H1 (cell line): ENCODE results near the gene PQBP1. TPM values are rescaled to one million over a fixed set of nuclear protein-coding genes. Genes with fewer than 3 reads are reported as not detected.

ENCODE experiments used
- CTCF ChIA-PET: fragments of 300-600 bp; sonication (Branson Sonifier 250); formaldehyde crosslinking; loops from one replicate; lab custom pipeline; 2021; ENCODE audit not compliant: partially characterized antibody; lab: Charles Lee
- POLR2A ChIA-PET: fragments of 300-600 bp; sonication (Branson Sonifier 250); formaldehyde crosslinking; loops from one replicate; lab custom pipeline; 2021; ENCODE audit warnings: inconsistent platforms; ENCODE audit not compliant: partially characterized antibody; lab: Charles Lee
- DNase-seq, 2 experiments: peaks; one replicate each; pipeline versions ENCODE4 v3.0.0 to v3.0.0-alpha.2; 2010 to 2022; ENCODE audit warnings: low spot score in 2 of 2, low read depth in 1 of 2, mixed read lengths in 1 of 2
- FAIRE-seq: peaks from 2 replicates; lab custom pipeline; 2011; peaks lifted over from hg19 to GRCh38; lab: Jason Lieb, UNC
- H2AFZ ChIP-seq: 2 replicates; pipeline ENCODE4 v1.8.1; 2012; ENCODE audit warnings: low read length, inconsistent platforms
- H2AK5ac ChIP-seq: 2 replicates; pipeline ENCODE4 v1.6.1; 2013; ENCODE audit warnings: low read depth, low read length
- H2BK120ac ChIP-seq: replicated peaks from 2 replicates; pipeline ENCODE3; 2013; ENCODE audit warnings: low read depth, low read length, inconsistent platforms
- H2BK12ac ChIP-seq: 2 replicates; pipeline ENCODE4 v1.6.1; 2013; ENCODE audit warnings: low read depth, low read length
- H2BK15ac ChIP-seq: 2 replicates; pipeline ENCODE4 v1.6.1; 2013; ENCODE audit warnings: low read length
- H2BK20ac ChIP-seq: 2 replicates; pipeline ENCODE4 v1.6.1; 2013; ENCODE audit warnings: low read length
- H2BK5ac ChIP-seq: 2 replicates; pipeline ENCODE4 v1.6.1; 2013; ENCODE audit warnings: low read depth, low read length
- H3K14ac ChIP-seq: 2 replicates; pipeline ENCODE4 v1.6.1; 2013; ENCODE audit warnings: inconsistent platforms; ENCODE audit not compliant: insufficient read length
- H3K18ac ChIP-seq: 2 replicates; pipeline ENCODE4 v1.6.1; 2013; ENCODE audit warnings: low read length; ENCODE audit errors: extremely low read depth
- H3K23ac ChIP-seq: 2 replicates; pipeline ENCODE4 v1.6.1; 2013; ENCODE audit warnings: inconsistent platforms; ENCODE audit not compliant: insufficient read length
- H3K23me2 ChIP-seq: 2 replicates; pipeline ENCODE4 v1.6.1; 2013; ENCODE audit warnings: low read depth, low read length
- H3K27ac ChIP-seq: 2 replicates; pipeline ENCODE4 v1.6.1; 2011; ENCODE audit warnings: low read depth, low read length, inconsistent platforms
- H3K27me3 ChIP-seq, 4 experiments: replicated peaks in 1 of 4; 1 replicate in 1 of 4; 2 replicates in 3 of 4; pipeline versions ENCODE4 v1.6.1 to v1.8.1; 2011 to 2013; ENCODE audit warnings: low read length in 3 of 4, mild to moderate bottlenecking in 3 of 4, inconsistent platforms in 2 of 4, mixed read lengths in 2 of 4, moderate library complexity in 1 of 4; ENCODE audit not compliant: control insufficient read depth in 3 of 4, insufficient read depth in 3 of 4; ENCODE audit errors: extremely low read depth in 1 of 4
- H3K36me3 ChIP-seq, 4 experiments: 2 replicates each; pipeline versions ENCODE4 v1.6.1 to v1.8.1; 2011 to 2013; ENCODE audit warnings: mild to moderate bottlenecking in 4 of 4, low read length in 3 of 4, moderate library complexity in 2 of 4, control low read depth in 1 of 4, inconsistent platforms in 1 of 4; ENCODE audit not compliant: insufficient read depth in 4 of 4, control insufficient read depth in 2 of 4
- H3K4ac ChIP-seq: replicated peaks from 2 replicates; pipeline ENCODE3; 2013; ENCODE audit warnings: low read length, low read depth, mixed read lengths, inconsistent platforms; ENCODE audit not compliant: insufficient read length
- H3K4me1 ChIP-seq, 4 experiments: replicated peaks in 1 of 4; 1 replicate in 1 of 4; 2 replicates in 3 of 4; pipeline versions ENCODE4 v1.6.1 to v1.8.1; 2011 to 2013; ENCODE audit warnings: low read length in 3 of 4, inconsistent platforms in 2 of 4, mixed read lengths in 1 of 4; ENCODE audit not compliant: insufficient read depth in 4 of 4, control insufficient read depth in 3 of 4
- H3K4me2 ChIP-seq, 2 experiments: 2 replicates each; pipeline versions ENCODE4 v1.6.1 to v1.8.1; 2011 to 2013; ENCODE audit warnings: low read depth in 2 of 2, low read length in 2 of 2, control low read depth in 1 of 2, inconsistent platforms in 1 of 2, mild to moderate bottlenecking in 1 of 2; ENCODE audit not compliant: insufficient read depth in 1 of 2
- H3K4me3 ChIP-seq, 4 experiments: fragments of 200-600, 300-600 bp in 1 of 4; sonication (generic), shearing (Covaris generic), sonication (Bioruptor Twin) in 1 of 4; 2 replicates each; pipeline versions ENCODE4 v1.5.1 to v1.8.1; 2011 to 2016; ENCODE audit warnings: low read length in 4 of 4, low read depth in 3 of 4, control low read depth in 2 of 4, inconsistent platforms in 2 of 4, mild to moderate bottlenecking in 2 of 4, mixed read lengths in 1 of 4, moderate library complexity in 1 of 4; ENCODE audit not compliant: insufficient read depth in 2 of 4; ENCODE audit errors: extremely low read depth in 1 of 4
- H3K56ac ChIP-seq: replicated peaks from 2 replicates; pipeline ENCODE3; 2013; ENCODE audit warnings: low read depth, mild to moderate bottlenecking, mixed read lengths, low read length, inconsistent platforms; ENCODE audit not compliant: insufficient read length
- H3K79me1 ChIP-seq: 2 replicates; pipeline ENCODE4 v1.6.1; 2013; ENCODE audit warnings: low read depth, low read length, control low read depth
- H3K79me2 ChIP-seq, 2 experiments: 2 replicates each; pipeline versions ENCODE4 v1.6.1 to v1.8.1; 2012 to 2013; ENCODE audit warnings: low read length in 2 of 2, mild to moderate bottlenecking in 2 of 2, inconsistent platforms in 1 of 2; ENCODE audit not compliant: insufficient read depth in 2 of 2, control insufficient read depth in 1 of 2
- H3K9ac ChIP-seq, 4 experiments: replicated peaks in 1 of 4; 1 replicate in 1 of 4; 2 replicates in 3 of 4; pipeline versions ENCODE4 v1.6.1 to v1.8.1; 2011 to 2013; ENCODE audit warnings: low read depth in 3 of 4, low read length in 3 of 4, control low read depth in 2 of 4, mild to moderate bottlenecking in 2 of 4, moderate library complexity in 2 of 4, inconsistent platforms in 1 of 4; ENCODE audit errors: extremely low read depth in 1 of 4
- H3K9me3 ChIP-seq, 2 experiments: 2 replicates each; pipeline versions ENCODE4 v1.6.1 to v1.8.1; 2012 to 2013; ENCODE audit warnings: mild to moderate bottlenecking in 2 of 2, moderate library complexity in 2 of 2, control low read depth in 1 of 2, inconsistent platforms in 1 of 2, low read depth in 1 of 2, low read length in 1 of 2, mixed read lengths in 1 of 2; ENCODE audit not compliant: insufficient read depth in 2 of 2
- H4K20me1 ChIP-seq, 2 experiments: replicated peaks in 1 of 2; 2 replicates each; pipeline versions ENCODE3 to v1.8.1; 2011 to 2013; ENCODE audit warnings: inconsistent platforms in 2 of 2, low read length in 2 of 2, mild to moderate bottlenecking in 1 of 2; ENCODE audit not compliant: insufficient read depth in 2 of 2, control insufficient read depth in 1 of 2
- H4K5ac ChIP-seq: 2 replicates; pipeline ENCODE4 v1.6.1; 2013; ENCODE audit warnings: low read length, low read depth, mixed read lengths, inconsistent platforms; ENCODE audit not compliant: insufficient read length
- H4K8ac ChIP-seq: 2 replicates; pipeline ENCODE4 v1.8.0; 2013; ENCODE audit warnings: mild to moderate bottlenecking, moderate library complexity, low read length, inconsistent platforms; ENCODE audit not compliant: insufficient read depth; ENCODE audit errors: extremely low read depth
- H4K91ac ChIP-seq: replicated peaks from 2 replicates; pipeline ENCODE3; 2013; ENCODE audit warnings: low read length, mixed read lengths, inconsistent platforms; ENCODE audit not compliant: insufficient read length
- EZH2 ChIP-seq: fragments of 200-600 bp; sonication (generic); IDR thresholded peaks from 2 replicates; pipeline ENCODE4 v1.7.1; 2012; ENCODE audit warnings: low read depth, mild to moderate bottlenecking, moderate library complexity, low read length, inconsistent platforms; ENCODE audit not compliant: severe bottlenecking
- RFX5 ChIP-seq: IDR thresholded peaks from 2 replicates; pipeline ENCODE4 v1.6.1; 2011; ENCODE audit warnings: low read depth, low read length, improper control_type of control experiment, borderline replicate concordance
- RXRA ChIP-seq: IDR thresholded peaks from 2 replicates; pipeline ENCODE4 v1.6.1; 2011; ENCODE audit warnings: low read depth, mild to moderate bottlenecking, low read length, moderate library complexity; ENCODE audit not compliant: insufficient read depth
- SP4 ChIP-seq: IDR thresholded peaks from 2 replicates; pipeline ENCODE4 v1.6.1; 2012; ENCODE audit warnings: low read length, inconsistent platforms
- SRF ChIP-seq: IDR thresholded peaks from 2 replicates; pipeline ENCODE4 v1.6.1; 2011; ENCODE audit warnings: mild to moderate bottlenecking, low read depth, low read length, moderate library complexity
- TEAD4 ChIP-seq: IDR thresholded peaks from 2 replicates; pipeline ENCODE4 v1.6.1; 2012; ENCODE audit warnings: low read depth, low read length, inconsistent platforms, mixed read lengths
- ZNF274 ChIP-seq: IDR thresholded peaks from 2 replicates; pipeline ENCODE4 v1.7.0; 2012; ENCODE audit warnings: low read length, borderline replicate concordance; ENCODE audit errors: extremely low read depth
- WGBS, 2 experiments: shearing (Covaris generic) in 1 of 2; methylation state at CpG; one replicate each; pipeline versions ENCODE4 v1.1.6 to v1.1.7; 2013 to 2015; ENCODE audit warnings: low lambda C conversion rate in 2 of 2, mixed read lengths in 2 of 2, inconsistent platforms in 1 of 2, low coverage in 1 of 2, missing lambda C conversion rate in 1 of 2; ENCODE audit not compliant: insufficient replicate concordance in 2 of 2, insufficient coverage in 1 of 2, insufficient read length in 1 of 2; ENCODE audit errors: extremely low coverage in 1 of 2, missing lambda C conversion rate in 1 of 2; 5-methylcytosine and 5-hydroxymethylcytosine counted together
- polyA plus RNA-seq, 7 experiments: library from polyadenylated mRNA; depleted of rRNA in 3 of 7; stranded (reverse) in 5 of 7; unstranded in 2 of 7; fragments of >200 nt in 5 of 7; fragments of 200-250 nt in 2 of 7; gene quantifications; 1 replicate in 5 of 7; 2 replicates in 1 of 7; 4 replicates in 1 of 7; pipeline versions ENCODE4 v1.2.1 to v1.2.3, GENCODE V29; 2011 to 2013; ENCODE audit warnings: missing spikeins in 2 of 7, mixed read lengths in 2 of 7
- total RNA-seq: library from RNA; stranded (reverse); fragmentation: NEBNext Ultra II Directional; extraction: Animal tissue kit (Norgen Biotek cat#: 25700); gene quantifications from 2 replicates; pipeline ENCODE4 v1.2.1, GENCODE V29; 2021

The PQBP1 gene
- total and polyA plus RNA-seq, 2 of the 8 experiments (the other 6 are each of a cell fraction or from before 2014, with no cell fraction given): 91.7 to 95.9 TPM

- Histone ChIP-seq H2BK12ac (peak overlapping the region; percentile 75; the same call in 1 of the 2 replicates), H3K56ac (no peak overlapping the region), H3K4me1 (peaks cover 8 to 28% (median 20%) of the 10 kb centered on the region in 4 experiments; a peak in 6 of 7 replicates), H3K4me2 (no peak overlapping the region), H2BK15ac (no peak overlapping the region), H3K14ac (no peak overlapping the region), H2BK120ac (no peak overlapping the region), H3K27me3 (no peaks in the 10 kb centered on the region), H3K23me2 (peaks cover 11% of the 10 kb centered on the region), H2BK5ac (0 out of 2 replicates have a peak overlapping the region, but pooled peaks have one; percentile 39), H2AK5ac (peak overlapping the region; percentile 95; the same call in 1 of the 2 replicates), H4K20me1 (no peaks in the 10 kb centered on the region), H3K23ac (no peak overlapping the region), H4K91ac (peak overlapping the region; percentile 73), H2BK20ac (peak overlapping the region; percentile 72; the same call in 1 of the 2 replicates), H3K9me3 (no peaks in the 10 kb centered on the region), H3K4ac (no peak overlapping the region), H3K18ac (peak overlapping the region; percentile 48; the same call in 1 of the 2 replicates), H3K27ac (no peak overlapping the region), H3K9ac (no peak overlapping the region), H3K79me2 (peaks cover 4 to 30% of the 10 kb centered on the region in 2 experiments; a peak in 3 of 4 replicates), H3K36me3 (peaks cover 0 to 33% (median 14%) of the 10 kb centered on the region in 4 experiments; a peak in 6 of 8 replicates), H3K4me3 (no peak overlapping the region), H2AFZ (no peak overlapping the region), H3K79me1 (no peaks in the 10 kb centered on the region), H4K8ac (no peak overlapping the region; the same call in 1 of the 2 replicates), H4K5ac (no peak overlapping the region)
- DNase-seq: no peak
- 87% methylated on average over 5 of the region's 5 CpGs; no CpG with 5 or more reads in 1 of the 2 experiments for WGBS, 2 experiments
- ChIA-PET POLR2A (interaction anchor here (0.5 to 30.9 kb wide), 5 partner anchors 9 to 31 kb away, joined by 3 to 572 read pairs (median 3); partner anchors contain the start of genes PIM2, PQBP1, SLC35A2 and TIMM17B), CTCF (interaction anchor here (1.2 to 1.7 kb wide), 2 partner anchors 14 to 17 kb away, joined by 4 to 5 read pairs; no protein-coding TSS in a partner anchor)
- FAIRE-seq: no peak
- TF ChIP-seq ZNF274 (no peak), SRF (no peak), EZH2 (no peak), RXRA (no peak), TEAD4 (no peak), SP4 (no peak), RFX5 (no peak)
Measured at GRCh38 chrX:48924270-48924669, 26.5 kb downstream of the PQBP1 start.
